Ammon's horn (tissue), 1 donor: ENCODE measurements around the gene HEATR9.

ENCODE experiments used
- DNase-seq: peaks from one replicate; pipeline ENCODE4 v3.0.0-alpha.2; 2016; ENCODE audit warnings: low spot score

HEATR9 gene

GRCh38 chr17:35864853-35865252, 3.8 kb downstream of the HEATR9 start:
- no peak for DNase-seq

GRCh38 chr17:35856603-35857002, 12.1 kb downstream of the HEATR9 start:
- DNase-seq, result no peak

DNA sequence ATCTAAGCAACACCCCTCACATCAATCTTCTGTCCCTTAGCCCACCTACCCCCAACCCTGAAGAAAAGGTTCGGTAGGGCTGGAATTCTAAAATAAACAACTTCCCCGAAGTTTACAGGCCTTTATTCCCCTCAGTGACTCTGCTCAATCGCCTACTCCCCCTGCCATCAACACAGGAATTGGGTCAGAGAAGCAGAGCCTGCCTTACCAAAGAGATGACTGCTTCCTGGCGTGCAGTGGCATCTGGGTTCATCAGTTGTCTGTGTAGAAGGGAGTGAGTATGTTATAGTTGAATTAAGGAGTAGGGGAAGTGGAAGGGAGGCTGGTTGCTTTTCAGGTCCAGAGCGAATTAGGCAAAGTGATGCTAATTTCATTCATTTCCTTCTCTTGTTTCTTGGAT, 12.7 kb downstream of the HEATR9 start:
- no peak for DNase-seq

GRCh38 chr17:35849469-35850348, 19.0 kb downstream of the HEATR9 start:
- DNase-seq, result peak; percentile 73

GRCh38 chr17:35847633-35848373, 20.9 kb downstream of the HEATR9 start:
- no peak for DNase-seq

GRCh38 chr17:35847006-35847405, 21.7 kb downstream of the HEATR9 start:
- DNase-seq, result no peak

GRCh38 chr17:35846055-35846809, 22.5 kb downstream of the HEATR9 start:
- no peak for DNase-seq

DNA sequence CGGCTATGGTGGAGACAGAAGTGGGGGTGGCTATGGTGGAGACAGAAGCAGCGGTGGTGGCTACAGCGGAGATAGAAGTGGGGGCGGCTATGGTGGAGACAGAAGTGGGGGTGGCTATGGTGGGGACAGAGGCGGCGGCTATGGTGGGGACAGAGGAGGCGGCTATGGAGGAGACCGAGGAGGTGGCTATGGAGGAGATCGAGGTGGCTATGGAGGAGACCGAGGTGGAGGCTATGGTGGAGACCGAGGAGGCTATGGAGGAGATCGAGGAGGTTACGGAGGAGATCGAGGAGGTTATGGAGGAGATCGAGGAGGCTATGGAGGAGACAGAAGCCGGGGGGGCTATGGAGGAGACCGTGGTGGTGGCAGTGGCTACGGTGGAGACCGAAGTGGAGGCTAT, 24.1 kb downstream of the HEATR9 start:
- DNase-seq, result no peak

GRCh38 chr17:35843698-35844097, 25.0 kb downstream of the HEATR9 start:
- DNase-seq, result no peak

GRCh38 chr17:35842239-35842638, 26.5 kb downstream of the HEATR9 start:
- DNase-seq, result no peak

DNA sequence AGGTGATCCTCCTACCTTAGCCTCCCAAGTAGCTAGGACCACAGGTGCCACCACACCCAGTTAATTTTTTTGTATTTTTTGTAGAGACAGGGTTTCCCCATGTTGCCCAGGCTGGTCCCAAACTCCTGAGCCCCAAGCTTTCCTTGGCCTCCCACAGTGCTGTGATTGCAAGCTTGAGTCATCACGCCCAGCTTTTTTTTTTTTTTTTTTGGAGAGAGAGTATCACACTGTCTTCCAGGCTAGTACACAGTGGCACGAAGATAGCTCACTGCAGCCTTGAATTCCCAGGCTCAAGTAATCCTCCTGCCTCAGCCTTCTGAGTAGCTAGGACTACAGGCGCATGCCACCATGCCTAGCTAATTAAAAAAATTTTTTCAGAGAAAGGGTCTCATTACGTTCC, 27.2 kb downstream of the HEATR9 start:
- no peak for DNase-seq

DNA sequence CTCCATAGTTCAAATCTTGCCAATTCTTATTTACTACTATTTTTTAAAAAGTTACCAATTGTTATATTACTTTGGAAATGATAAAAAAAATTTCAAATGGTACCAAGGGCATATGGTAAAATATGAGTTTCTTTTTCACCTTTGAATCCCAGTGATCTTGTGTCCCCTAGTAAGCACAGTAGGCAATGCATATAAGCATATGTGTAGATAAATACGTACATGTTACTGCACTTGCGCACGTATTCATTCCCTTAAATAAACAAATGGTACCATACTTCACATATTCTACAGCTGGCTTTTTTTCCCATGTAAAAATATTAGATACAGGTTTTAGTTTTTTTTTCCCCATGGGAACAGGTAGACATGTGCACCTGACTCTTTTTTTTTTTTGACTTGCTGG, 27.6 kb downstream of the HEATR9 start:
- DNase-seq, result no peak

- no peak for DNase-seq
These were observed 43.5 kb downstream of the HEATR9 start for GRCh38 chr17:35825206-35825605.

DNA sequence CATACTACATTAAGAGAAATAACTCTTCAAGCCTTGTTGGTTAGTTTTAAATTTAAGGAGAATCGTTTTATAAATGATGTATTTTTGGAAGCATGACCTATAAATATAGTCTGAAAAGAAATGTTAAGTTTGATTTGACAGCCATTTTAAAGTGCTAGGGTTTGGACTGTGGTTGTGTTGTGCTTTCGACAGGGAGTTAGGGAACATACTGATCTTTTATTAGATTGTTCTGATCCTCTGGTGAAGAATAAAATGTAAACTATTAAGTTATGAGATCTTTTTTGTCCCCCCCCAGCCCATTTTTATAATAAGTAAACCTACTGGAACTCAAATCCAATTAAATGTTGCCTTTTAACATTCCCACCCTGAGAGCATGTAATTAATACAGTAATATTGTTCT, 47.4 kb downstream of the HEATR9 start:
- no peak for DNase-seq

DNA sequence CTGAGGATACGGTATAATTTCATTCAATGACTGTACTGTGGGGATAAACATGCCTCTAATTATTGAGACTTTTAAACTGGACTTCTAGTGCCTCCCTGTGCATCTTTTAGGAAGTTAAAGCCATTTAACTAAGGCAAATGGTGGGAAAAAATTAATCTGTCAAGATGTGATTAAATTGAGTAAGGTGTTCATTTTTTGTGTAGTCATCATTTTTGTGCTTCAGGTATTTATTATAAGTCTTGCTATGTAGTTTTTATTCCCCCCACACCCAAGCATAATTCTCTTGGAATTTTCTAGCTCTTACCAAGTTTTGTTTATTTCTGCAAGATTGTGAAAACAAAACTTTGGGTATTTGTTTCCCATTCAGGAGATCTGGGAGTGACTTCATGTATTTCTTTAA, 49.2 kb downstream of the HEATR9 start:
- DNase-seq, result no peak

- DNase-seq, result no peak
These were observed 51.5 kb downstream of the HEATR9 start for GRCh38 chr17:35817196-35817595.

DNA sequence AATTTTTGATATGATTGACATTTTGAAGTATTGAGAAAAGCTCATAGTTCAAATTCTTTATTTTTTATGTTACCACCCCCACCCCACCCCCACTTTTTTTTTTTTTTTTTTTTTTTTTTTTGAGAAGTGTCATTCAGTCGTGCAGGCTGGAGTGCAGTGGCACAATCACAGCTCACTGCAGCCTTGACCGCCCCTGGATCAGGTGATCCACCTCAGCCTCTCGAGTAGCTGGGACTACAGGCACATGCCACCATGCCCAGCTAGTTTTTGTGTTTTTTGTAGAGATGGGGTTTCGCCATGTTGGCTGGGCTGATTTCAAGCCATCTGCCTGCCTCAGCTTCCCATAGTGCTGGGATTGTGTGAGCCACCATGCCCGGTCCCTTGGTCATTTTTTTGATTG, 52.0 kb downstream of the HEATR9 start:
- no peak for DNase-seq

DNA sequence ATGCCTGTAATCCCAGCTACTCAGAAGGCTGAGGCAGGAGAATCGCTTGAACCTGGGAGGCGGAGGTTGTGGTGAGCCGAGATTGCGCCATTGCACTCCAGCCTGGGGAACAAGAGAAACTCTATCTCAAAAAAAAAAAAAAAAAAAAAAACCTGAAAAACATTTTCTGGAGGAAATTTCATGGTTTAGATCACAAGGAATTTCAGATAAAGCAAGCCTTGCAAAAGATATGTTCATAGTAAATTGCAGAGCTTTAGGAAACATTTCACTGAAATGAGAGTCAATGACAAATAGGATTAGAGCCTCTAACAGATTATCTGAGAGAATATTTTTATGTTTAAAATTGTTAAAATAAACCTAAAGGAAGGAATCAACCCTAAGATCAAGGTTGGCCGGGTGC, 56.2 kb downstream of the HEATR9 start:
- no peak for DNase-seq

- no peak for DNase-seq
These were observed 56.9 kb downstream of the HEATR9 start for GRCh38 chr17:35811759-35812158.

DNA sequence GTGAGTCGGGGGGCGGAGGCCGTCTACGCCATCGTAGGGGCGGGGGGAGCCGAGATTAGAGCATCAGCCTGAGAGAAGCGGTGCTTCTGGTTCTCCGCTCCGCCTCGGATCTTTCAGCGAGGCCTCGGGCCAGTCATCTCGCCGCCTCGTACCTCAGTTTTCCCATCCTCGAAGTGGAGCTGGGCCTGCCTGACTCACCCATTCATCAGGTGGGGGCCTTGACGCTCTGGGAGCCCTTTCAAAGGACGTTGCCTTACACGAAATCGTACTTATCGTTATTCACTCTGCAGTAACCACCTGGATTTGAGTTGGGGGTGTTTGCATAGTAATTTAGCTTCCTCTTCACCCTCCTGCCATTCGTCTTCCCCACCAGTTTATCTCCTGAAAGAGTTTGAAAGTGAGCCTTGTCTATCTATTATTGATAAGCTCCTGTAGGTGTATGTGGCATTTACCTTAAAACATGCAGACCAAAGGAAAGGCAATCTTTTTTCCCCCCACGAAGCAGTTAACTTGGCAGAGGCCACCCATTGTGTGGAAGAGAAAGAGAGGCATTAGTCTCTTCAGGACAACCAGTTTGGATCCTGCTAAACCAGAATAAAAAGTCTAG, 58.7 kb downstream of the HEATR9 start:
- no peak for DNase-seq

DNA sequence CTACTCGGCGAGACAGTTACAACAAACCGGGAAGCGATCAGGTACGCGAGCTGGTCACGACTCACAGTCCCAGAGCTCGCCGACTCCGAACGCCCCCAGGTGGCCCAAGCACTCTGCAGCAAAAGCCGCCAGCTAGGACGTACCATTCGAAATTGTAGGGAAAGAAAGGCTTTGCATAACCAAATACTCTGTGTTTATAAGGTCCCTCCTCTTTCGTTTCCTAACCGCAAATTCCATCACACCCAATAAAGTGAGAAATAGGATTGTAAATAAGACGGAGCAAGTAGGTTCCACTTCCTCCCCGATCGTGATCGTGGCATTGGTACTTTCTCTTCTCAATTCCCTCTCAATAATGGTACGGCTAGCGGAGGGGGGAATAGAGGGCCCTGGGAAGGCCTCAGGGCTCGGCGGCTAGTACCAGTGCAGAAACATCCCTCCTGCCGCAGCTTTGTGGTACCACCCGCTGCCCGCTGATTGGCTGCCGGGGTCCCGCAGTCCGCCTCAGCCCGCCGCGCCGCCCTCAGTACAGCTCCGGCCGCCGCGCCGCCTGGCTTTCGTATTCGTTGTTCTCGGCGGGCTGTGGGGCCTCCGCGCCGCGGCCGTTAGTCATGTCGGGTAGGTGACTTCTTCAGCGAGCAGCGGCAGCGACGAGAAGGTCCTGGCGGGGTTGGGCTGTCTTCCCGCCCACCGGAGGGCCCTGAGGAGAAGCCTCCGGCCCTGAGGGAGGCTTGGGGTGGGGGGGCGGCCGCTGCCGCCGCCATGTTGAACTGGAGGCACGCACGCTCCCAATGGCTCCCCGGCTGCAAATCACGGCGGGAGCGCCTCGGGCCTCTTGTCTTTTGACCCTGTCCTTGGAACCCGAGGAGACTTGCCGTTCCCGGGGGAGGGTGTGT, 59.5 kb downstream of the HEATR9 start, which contains the start of gene TAF15:
TAF15 (plus strand) TSS at position 523 of the 893 bp plus-strand sequence; CDS start at position 609, 86 bp downstream.
- peak; percentile 99 for DNase-seq
